GM21737 (cell line): ENCODE results near the gene CEBPG.

ENCODE experiments used
- ATAC-seq: cut with Tn5 transposase; IDR thresholded peaks from one replicate; pipeline ENCODE4 v1.9.1; 2021; ENCODE audit warnings: mild to moderate bottlenecking, moderate library complexity; ENCODE audit not compliant: unreplicated experiment

The CEBPG gene

DNA sequence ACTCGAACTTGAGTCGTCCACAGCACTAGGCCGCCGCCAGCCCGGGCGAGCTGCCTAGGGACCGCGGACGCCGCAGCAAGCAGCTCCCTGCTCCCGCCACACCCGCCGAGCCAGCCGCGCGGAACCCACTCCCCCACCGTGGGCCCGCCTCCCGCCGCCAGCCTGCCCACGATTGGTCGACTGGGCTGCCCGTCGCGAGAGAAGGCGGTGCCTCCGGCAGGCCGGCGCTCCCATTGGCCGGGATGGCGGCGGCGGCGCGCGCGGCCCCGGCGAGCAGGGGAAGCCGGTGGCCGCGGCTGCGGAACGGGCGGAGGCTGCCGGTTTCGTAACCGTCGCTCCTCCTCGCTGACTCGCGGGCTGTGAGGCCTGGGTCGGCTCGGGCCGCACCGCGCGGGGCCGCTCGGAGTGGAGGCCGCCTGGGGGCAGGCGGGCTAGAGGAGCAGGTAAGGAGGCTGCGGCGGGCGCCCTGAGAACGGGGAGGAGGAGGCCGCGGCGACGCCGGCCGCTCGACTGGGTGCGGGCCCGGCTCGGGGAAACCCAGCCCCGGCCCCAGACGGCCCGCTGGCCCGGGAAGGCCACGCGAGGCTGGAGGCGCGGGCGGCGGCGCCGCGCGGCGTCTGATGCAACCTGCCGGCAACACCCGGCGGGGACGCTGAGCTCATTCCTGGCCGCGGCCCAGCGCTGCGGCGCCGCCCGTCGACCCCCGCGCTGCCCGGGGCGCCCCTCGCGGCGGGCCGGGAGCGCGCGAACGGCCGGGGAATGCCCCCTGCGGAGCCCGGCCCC is at the start of gene CEBPG:
Gene CEBPG, plus strand, starts transcription at position 257 of the 783 bp plus-strand sequence. CDS start 5,531 bp downstream, outside the sequence.
- peak; percentile 85 for ATAC-seq

DNA sequence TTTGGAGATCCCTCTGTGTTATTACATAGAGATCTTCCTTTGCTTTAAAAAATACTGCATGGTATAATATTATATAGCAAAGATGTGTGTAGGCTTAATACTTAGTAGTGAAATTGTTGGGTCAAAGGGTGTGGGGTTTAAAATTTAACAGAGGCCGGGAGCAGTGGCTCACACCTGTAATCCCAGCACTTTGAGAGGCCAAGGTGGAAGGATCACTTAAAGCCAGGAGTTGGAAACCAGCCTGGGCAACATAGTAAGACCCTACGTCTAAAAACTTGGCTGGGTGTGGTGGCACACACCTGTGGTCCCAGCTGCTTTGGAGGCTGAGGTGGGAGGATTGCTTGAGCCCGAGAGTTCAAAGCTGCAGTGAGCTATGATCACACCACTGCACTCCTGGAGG is 48.9 kb upstream of the CEBPG start:
- ATAC-seq, result no peak

DNA sequence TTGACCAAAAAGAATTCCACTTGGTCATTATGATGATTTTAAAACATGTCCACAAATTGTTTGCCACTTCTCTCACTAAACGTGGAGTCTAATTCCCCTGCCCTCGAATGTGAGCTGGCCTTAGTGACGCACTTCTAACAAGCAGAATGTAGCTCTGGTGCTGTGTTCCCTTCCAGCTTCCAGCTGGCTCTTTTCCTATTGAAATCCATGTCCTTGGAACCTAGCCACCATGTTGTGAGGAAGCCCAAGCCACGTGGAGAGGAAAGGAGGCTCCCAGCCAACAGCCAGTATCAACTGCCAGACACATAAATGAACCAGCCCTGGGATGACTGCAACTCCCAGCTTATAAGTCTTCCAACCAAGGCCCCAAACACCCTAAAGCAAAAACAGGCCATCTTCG is 47.6 kb upstream of the CEBPG start:
- no peak for ATAC-seq

DNA sequence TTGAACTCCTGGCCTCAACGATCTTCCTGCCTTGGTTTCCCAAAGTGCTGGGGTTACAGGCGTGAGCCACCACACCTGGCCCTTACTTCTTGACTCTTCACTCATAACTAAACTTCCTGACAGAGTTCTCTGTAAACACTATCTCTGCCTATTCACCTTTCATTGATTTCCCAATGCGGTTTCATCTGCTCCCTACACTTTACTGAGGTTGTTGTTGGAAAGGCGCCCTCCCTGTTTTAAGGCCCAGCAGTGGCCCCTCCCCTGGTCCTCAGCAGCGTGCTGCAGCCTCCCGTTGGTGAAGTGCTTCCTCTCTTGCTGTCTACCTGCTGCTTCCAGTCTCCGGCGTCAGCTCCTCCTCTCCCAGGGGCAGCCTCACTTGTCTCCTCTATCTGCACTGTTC is 44.4 kb upstream of the CEBPG start:
- no peak for ATAC-seq

DNA sequence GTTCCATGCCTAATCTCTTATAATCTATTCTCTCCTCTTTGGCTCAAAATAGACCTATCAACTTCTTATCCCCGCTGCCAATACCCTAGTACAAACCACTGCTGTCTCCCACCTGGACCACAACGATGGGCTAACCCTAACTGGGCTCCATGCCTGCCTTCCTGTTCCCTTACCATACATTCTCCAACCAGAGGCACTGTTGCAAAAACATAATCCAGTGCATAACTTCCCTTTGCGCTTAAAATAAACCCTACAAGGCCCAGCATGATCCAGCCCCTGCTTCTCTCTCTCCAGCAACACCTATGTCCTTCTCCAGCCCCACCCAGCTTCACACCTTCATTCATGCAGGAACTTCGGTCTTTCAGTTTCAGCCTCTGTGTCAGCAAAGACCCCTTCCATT is 43.8 kb upstream of the CEBPG start:
- ATAC-seq, result no peak

DNA sequence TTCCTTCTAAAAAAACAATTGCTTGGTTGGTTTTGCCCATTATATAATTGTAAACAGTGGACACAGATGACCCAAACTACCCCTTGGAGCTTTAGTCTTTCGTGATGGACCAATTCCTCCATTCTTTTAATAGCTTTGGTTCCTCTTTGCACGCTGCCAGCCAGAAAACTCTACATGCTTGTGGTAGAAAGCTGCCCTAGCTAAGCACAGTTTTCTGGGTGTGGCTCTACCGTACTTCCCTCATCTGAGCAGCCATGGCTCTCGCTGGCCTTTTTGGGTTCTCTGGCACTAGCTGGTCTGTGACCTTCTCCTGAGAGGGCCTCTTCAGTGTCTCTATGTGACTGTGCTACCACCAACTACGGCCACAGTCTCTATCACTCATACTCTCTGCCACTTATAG is 41.3 kb upstream of the CEBPG start:
- no peak for ATAC-seq

DNA sequence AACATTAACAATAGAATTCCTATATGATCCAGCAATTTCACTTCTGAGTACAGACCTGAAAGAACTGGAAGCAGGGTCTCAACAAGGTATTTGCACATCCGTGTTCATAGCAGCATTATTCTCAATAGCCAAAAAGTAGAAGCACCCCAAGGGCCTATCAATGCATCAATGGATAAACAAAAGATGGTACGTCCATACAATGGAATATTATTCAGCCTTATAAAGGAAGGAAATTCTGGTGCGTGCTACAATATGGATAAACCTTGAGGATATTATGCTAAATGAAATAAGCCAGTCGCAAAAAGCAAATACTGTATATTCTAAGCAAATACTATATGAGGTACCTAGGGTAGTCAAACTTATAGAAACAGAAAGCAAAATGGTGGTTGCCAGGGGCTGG is 40.4 kb upstream of the CEBPG start:
- ATAC-seq, result no peak

DNA sequence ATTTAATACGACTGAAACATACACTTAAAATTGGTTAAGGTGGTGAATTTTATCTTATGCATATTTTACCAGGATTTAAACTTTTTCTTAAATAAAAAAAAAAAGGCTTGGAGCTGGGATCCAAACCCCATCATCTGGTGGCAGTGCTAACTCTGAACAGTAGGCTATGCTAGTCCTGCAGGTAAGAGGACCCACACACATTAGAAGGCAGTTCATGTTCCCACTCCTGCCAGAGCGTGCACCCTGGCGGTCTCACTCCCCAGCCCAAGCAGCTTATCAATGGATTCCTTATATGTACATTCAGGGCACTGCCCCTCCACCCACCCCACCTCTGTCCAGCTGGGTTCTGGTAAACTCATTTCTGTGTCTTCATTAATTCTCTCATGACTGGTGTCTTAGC is 39.9 kb upstream of the CEBPG start:
- no peak for ATAC-seq

DNA sequence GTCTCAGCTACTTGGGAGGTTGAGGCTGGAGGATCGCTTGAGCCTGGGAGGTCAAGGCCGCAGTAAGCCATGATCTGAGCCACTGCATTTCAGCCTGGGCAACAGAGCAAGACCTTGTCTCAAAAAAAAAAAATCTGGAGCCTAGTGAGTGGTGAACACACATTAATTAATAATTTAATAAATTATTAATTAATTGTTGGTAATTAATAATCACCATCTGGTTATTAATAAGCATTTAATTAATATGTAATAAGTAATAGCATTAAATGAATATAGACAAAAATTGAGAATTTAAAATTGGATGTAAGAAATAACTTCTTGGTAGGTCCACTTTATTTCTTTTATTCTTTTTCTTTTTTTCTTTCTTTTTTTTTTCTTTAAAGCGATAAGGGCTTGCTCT is 39.2 kb upstream of the CEBPG start:
- no peak for ATAC-seq

DNA sequence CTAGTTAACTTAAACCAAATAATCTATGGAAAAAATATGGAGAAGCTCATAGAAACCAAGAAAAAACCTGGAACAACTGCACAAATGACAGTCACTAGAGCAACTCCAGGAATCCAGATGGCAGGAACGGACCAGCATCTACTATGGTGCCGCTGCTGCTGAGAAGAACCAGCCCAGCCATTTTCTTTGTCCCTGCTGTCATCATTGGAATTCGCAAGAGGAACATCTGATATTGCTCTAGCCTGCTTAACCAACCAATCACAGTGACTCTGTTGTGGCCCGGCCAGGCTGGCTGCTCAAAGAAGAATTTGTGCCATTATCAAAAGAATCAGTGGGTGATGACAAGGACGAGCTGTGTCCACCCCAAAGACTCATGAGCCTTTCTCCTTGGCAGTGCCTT is 38.1 kb upstream of the CEBPG start:
- no peak for ATAC-seq

DNA sequence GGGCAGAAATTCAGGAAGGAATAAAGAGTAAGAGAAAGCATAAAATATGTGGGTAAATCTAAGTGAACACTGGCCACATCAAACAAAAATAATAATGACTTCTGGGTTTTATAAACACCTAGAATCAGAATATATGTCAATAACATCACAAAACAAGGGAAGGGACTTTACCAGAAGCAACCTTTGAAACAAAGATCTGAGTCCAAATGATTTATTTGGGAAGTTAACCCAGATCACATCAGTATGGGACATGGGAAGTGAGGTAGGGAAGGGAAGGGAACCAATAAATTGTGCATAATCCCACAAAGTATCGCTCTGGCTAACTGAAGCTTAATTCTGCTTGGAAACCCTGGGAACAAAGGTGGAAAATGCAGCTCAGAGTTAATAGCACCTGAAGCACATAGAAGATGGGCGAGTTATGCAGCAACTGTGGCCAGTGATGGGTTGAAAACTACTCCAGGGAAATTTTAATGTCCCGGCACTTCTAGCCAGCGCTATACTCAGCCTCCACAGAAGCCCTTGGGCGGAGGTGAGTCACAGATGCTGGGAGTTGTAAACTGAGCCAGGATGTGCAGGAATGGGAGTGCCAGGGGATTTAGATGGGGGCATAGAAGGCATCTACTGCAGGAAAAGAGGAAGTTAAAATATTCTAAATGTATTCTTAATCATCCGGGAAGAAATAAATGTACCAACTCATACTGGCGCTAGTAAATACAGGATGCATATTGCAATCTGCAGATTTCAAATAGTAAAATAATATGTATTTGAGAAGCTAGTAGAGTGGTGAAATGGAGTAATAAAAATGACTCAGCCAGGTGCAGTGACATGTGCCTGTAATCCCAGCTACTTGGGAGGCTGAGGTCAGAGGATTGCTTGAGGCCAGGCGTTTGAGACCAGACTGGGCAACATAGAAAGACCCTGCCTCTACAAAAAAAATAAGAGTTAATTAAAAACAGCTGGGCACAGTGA is 34.2 kb upstream of the CEBPG start:
- ATAC-seq, result no peak

DNA sequence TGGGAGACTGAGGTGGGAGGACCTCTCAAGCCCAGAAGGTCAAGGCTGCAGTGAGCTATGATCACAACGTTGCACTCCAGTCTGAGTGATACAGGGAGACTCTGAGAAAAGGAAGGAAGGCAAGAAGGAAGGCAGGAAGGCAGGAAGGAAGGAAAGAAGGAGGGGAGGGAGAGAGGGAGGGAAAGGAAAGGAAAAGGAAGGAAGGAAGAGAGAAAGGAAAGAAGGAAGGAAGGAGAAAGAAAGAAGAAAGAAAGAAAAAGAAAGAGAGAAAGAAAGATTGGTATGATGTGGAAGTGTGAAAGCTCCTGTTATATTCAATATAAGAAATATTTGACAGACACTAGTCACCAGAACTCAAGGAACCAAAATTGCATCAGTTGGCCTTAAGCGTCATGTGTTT is 32.5 kb upstream of the CEBPG start:
- no peak for ATAC-seq

DNA sequence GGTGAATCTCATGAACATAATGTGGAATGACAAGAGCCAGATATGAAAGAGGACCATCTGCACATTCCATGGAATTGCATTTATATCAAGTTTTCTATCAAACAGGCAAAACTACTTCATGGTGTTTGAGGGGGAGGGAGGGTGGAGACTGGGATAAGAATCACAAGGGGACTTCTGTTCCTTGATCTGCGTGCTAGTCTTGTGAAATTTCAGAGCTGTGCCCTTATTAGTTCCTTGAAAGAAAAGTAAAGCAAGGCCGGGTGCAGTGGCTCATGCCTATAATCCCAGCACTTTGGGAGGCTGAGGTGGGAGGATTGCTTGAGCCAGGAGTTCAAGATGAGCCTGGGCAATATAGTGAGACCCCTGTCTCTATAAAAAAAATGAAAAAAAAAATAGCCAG is 30.2 kb upstream of the CEBPG start:
- no peak for ATAC-seq

DNA sequence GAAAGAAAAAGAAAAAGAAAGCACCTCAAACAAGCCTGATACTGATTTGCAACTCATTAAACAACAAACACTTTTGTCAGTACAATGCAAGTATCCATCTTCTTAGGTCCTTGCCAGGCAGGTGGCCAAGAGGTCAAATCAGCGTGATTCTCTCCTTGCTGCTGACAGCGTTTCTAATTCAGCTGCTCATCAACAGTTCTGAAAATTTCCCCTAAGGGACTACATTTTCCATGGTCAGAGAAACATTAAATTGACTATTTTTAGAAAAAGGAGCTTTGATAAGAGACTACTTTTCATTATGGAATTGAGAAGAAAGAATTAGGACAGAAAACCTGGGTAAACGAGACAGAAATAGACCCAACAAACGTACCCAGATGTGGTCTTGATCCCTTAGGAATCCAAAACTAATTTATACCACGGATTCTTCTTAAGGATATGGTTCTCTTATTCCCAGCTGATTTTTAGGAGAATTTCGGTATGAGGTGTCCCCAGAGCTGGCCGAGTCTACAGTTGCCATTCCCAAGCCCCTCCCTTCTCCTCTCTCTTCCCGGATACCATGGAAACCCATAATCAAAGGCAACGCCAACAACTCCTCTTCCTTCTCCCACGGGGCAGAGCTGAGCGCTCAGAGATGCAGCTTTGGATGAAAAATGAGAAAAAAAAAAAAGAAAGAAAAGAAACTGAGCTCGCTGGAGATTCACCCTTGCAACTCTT is 29.5 kb upstream of the CEBPG start:
- ATAC-seq, result no peak

DNA sequence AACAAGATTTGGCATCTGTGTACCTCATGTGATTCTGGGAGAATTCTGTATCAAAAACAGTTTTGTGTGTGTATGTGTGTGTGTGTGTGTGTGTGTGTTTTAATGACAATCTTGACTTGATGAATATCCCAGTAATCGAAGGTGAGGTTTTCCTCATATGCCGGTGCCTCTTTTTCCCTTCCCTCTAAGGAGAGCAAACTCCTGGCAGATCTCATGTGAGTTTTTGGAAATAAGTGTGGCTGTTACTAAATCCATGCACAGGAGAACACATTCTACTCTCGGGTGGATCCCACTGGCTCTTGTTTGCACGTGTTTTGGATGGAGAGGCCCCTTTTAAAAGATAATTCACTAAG is 29.0 kb upstream of the CEBPG start:
- no peak for ATAC-seq

DNA sequence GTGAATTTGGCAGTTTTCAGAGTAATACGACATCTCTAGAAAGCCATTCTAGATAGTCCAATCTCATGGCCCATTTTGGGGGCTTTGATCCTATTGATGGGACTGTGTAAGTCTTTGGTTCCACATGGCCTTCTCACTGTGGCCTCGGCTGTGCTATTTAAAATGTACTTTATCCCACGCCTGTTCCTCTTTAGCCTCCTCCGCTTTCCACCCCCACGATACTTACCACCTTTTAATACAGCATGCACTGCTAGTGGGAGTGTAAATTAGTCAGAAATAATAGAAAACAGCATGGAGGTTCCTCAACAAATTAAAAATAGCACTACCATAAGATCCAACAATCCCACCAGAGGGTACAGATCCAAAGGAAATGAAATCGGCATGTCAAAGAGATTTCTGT is 28.3 kb upstream of the CEBPG start:
- ATAC-seq, result no peak

DNA sequence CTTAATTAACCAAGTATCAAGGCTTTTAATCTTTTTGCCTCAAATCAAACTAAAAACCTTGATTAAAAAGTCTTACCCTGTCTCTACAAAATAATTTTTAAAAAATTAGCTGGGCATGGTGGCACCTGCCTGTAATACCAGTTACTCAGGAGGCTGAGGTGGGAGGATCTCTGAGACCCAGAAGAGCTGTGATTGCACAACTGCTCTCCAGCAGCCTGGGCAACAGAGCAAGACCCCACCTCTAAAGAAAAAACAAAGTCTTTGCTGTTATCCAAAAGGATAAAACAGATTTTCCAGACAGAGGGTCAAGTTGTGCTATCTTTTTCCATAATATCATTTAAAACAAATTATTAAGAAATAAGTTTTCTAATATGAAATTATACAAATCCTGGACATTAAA is 26.8 kb upstream of the CEBPG start:
- ATAC-seq, result no peak

DNA sequence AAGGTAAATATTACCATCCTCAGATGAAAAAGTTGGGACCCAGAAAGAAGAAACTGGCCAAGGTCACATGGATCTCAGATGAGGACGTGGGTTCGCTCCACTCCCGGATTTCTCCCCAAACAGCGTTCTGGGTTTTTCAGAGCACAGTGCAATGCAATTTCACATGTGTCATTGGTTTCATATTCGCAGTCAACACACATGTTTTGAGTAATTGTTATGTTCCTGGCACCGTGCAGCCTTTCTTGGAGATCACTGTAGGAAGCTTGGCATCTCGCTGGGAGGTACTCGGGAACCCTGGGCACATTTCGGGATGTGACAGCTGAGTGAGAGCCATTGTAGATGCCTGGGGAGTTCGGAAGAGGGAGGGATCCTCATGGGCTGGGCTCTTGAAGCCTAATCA is 26.2 kb upstream of the CEBPG start:
- no peak for ATAC-seq

DNA sequence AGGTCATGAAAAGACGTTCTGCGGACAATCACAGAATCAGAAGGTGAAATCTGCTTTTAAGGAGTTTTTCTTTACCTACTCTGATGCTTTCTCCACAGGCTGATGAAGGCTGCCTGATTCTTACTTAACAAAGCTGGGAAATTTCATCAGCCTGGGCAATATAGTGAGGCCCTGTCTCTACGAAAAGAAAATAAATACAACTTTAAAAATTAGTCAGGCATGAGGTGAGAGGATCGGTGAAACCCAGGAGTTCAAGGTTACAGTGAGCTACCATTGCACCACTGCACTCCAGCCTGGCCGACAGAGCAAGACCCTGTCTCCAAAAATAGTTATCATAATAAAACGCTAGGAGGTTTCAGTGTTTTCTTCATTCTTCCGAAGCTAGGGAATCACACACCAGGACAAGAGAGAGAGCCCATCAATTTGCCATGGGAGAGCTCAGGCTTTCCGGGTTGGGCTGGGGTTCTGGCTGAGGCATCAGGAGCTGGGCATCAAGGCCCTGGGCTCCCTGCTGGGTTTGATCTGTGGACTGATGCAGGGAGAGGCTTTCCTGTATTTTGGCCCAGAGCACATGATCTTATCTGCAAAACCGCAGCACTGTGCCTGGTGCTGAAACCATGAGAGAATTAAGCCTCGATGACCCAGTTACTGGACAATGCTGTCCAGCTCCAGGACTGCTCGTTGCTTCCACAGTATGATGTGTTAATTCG is 25.1 kb upstream of the CEBPG start:
- no peak for ATAC-seq

DNA sequence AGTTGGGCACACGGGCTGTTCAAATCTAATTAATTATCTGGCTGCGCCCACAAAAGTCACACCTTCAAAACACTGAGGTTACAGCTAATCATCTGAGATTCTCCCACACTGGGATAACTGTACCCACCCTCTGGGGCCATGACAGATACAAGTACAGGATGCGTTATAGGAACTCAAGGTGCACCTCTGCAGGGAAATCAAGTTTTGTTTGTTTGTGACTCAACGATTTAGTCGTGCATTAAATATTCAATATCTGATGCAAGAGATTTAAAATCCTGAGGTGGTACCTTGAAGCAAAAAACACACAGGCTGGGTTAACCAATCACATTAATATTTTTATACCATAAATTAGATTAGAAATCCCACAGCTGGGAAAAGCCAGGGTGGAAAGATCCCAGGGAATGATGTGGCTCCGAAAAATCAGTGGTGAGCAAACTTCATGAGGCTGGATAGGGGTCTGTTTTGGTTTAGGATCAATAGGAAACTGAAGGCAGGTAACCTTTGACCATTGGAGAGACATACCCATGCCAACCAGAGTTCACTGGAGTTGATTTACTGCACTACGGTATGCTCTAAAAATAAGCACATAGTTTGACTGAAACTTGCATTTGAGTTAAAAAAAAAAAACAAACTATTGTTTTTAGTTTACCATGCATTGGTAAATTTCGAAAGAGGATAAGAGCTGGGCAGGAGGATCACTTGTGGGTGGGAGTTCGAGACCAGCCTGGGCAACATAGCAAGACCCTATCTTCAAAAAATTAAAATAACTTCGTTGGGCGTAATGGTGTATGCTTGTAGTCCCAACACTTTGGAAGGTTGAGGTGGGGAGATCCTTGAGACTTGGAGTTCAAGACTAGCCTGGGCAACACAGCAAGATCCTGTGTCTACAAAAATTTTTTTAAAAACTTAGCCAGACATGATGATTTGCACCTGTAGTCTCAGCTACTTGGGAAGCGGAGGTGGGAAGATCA is 23.9 kb upstream of the CEBPG start:
- ATAC-seq, result no peak
